Heart left ventricle (tissue), 16 donors: Measurements from ENCODE around the gene DENND1B. TPM values are rescaled to one million over a fixed set of nuclear protein-coding genes. Genes with fewer than 3 reads are reported as not detected.

ENCODE experiments used
- ATAC-seq, 4 donors: fragments of 200-7000 bp; cut with Tn5 transposase; one replicate each; pipeline ENCODE4 v1.9.1; 2020 to 2022; ENCODE audit warnings: moderate library complexity in 4 of 4, mild to moderate bottlenecking in 3 of 4, moderate number of reproducible peaks in 1 of 4
- DNase-seq, 5 donors: peaks; one replicate each; pipeline ENCODE4 v3.0.0-alpha.2; 2020
- H3K27ac ChIP-seq, 12 donors: fragments of 200-600 bp; sonication (generic) in 4 of 12; one replicate each; pipeline versions ENCODE4 v1.5.0 to v1.8.0; 2016 to 2022; ENCODE audit warnings: mild to moderate bottlenecking in 2 of 12
- H3K27me3 ChIP-seq, 9 donors: fragments of 200-600 bp; sonication (generic) in 2 of 9; one replicate each; pipeline versions ENCODE4 v1.5.1 to v1.8.0; 2016 to 2022; ENCODE audit warnings: mild to moderate bottlenecking in 3 of 9
- H3K36me3 ChIP-seq, 9 donors: fragments of 200-600 bp; sonication (generic) in 2 of 9; one replicate each; pipeline versions ENCODE4 v1.5.0 to v1.8.0; 2018 to 2022; ENCODE audit warnings: mild to moderate bottlenecking in 2 of 9
- H3K4me1 ChIP-seq, 12 donors: fragments of 200-600 bp; sonication (generic) in 4 of 12; one replicate each; pipeline versions ENCODE4 v1.5.0 to v1.8.0; 2016 to 2022; ENCODE audit warnings: mild to moderate bottlenecking in 3 of 12
- H3K4me3 ChIP-seq, 12 donors: fragments of 200-600 bp; sonication (generic) in 4 of 12; one replicate each; pipeline versions ENCODE4 v1.5.0 to v1.8.0; 2017 to 2022; ENCODE audit warnings: mild to moderate bottlenecking in 9 of 12, moderate library complexity in 4 of 12
- H3K9me3 ChIP-seq, 12 donors: fragments of 200-600 bp; sonication (generic) in 4 of 12; one replicate each; pipeline versions ENCODE4 v1.5.0 to v1.8.0; 2016 to 2022; ENCODE audit warnings: mild to moderate bottlenecking in 1 of 12
- CTCF ChIP-seq, 12 donors: fragments of 200-600 bp; sonication (generic) in 4 of 12; IDR thresholded peaks; one replicate each; pipeline versions ENCODE4 v1.5.0 to v1.8.0; 2018 to 2022; ENCODE audit warnings: antibody characterized with exemption in 12 of 12, mild to moderate bottlenecking in 5 of 12
- POLR2A ChIP-seq, 2 donors: fragments of 450-650 bp; IDR thresholded peaks; one replicate each; pipeline ENCODE4 v1.6.1; 2017; ENCODE audit warnings: antibody characterized with exemption in 2 of 2, mild to moderate bottlenecking in 2 of 2, moderate library complexity in 2 of 2
- WGBS, 4 donors: extraction: QIAGEN DNeasy Blood & Tissue Kit in 2 of 4; methylation state at CpG; one replicate each; pipeline versions ENCODE4 v1.1.5 to v1.1.7; 2013 to 2018; 5-methylcytosine and 5-hydroxymethylcytosine counted together
- intact Hi-C, 10 donors: fragments of 100-400 bp; cut with DNase I; formaldehyde crosslinking; loops; one replicate each; pipeline versions ENCODE4 v1.11.1 to v1.14.2; 2022
- polyA plus RNA-seq, 2 donors: library from polyadenylated mRNA; stranded (reverse); fragments of 200-250 nt; gene quantifications; one replicate each; pipeline ENCODE4 v1.2.3, GENCODE V29; 2013
- total RNA-seq, 9 donors: library from RNA; depleted of rRNA in 2 of 9; stranded (reverse); fragments of >200 nt in 2 of 9; fragmentation: NEBNext Ultra II Directional in 3 of 9; extraction: Animal tissue kit (Norgen Biotek cat#: 25700) in 3 of 9; gene quantifications; one replicate each; pipeline versions ENCODE4 v1.1.0 to v1.2.4, GENCODE V29; 2016 to 2023
- donor health status: ischemic (EF 13 %, LVEDD 7.1; RV severe dilation, severe dysfunction).
- donor health status: healthy with polysubstance abuse.
- donor health status: DM: no; HTN: yes; CAD: no.
- donor health status: DM: no; HTN: no; CAD: no.
- donor health status: ischemic (EF 25% LVEDD 6.9; RV normal size, moderate dysfunction).
- donor health status: ischemic (EF 25% LVEDD 5.7; RV mildly dilated, moderate dysfunction).
- donor health status: healthy.
- donor health status: DM: yes; HTN: yes; CAD: no.
- donor health status: ischemic (EF 35%, LVEDD 5.7; RV mildly dilated, moderate dysfunction).
- donor health status: nonischemic (EF 11% LVEDD 7.7; RV severe dilation, severe dysfunction).
- donor health status: DM: yes; HTN: yes; CAD: no.
- donor health status: PGD.
- donor health status: ischemic (EF 29% LVEDD 5.4; RV normal size, mild dysfunction).
- donor health status: nonischemic (EF 23%, LVEDD 6.1; RV moderate dilation, normal function).

The DENND1B gene
- total and polyA plus RNA-seq, 11 donors, result 4.0 to 31.4 (median 21.0) TPM

GRCh38 chr1:197486946-197487345 lies 288.3 kb downstream of the DENND1B start:
- Histone ChIP-seq H3K36me3 (no peaks in the 10 kb centered on the region), H3K27me3 (no peaks in the 10 kb centered on the region), H3K4me3 (no peak overlapping the region), H3K27ac (no peak overlapping the region), H3K4me1 (no peaks in the 10 kb centered on the region), H3K9me3 (no peaks in the 10 kb centered on the region)
- intact Hi-C loops, result no loop called here
- peak in 3 of 5 donors; percentile 29 to 58 (median 51) for DNase-seq
- 22 to 55% (median 40%) methylated on average over 2 of the region's 2 CpGs for WGBS, 4 donors
- no peak for TF ChIP-seq CTCF (IDR thresholded peaks at IDR 0.05)
- TF ChIP-seq POLR2A (IDR thresholded peaks at IDR 0.05), result no peak
- peak; percentile 73 to 87 (median 75) for ATAC-seq

- no peaks in the 10 kb centered on the region for H3K9me3 ChIP-seq
- H3K27me3 ChIP-seq, result no peaks in the 10 kb centered on the region
- intact Hi-C loops, result no loop called here
- no peak overlapping the region for H3K27ac ChIP-seq
- no peak for TF ChIP-seq POLR2A (IDR thresholded peaks at IDR 0.05)
- no peak for TF ChIP-seq CTCF (IDR thresholded peaks at IDR 0.05)
- DNase-seq, result no peak
- H3K4me3 ChIP-seq, result no peak overlapping the region
- no peaks in the 10 kb centered on the region for H3K4me1 ChIP-seq
- WGBS, 4 donors, result 44 to 65% (median 58%) methylated on average over 3 of the region's 3 CpGs
- no peaks in the 10 kb centered on the region for H3K36me3 ChIP-seq
- no peak for ATAC-seq
Observed at GRCh38 chr1:197485790-197486189, 289.5 kb downstream of the DENND1B start.

- no peaks in the 10 kb centered on the region for H3K4me1 ChIP-seq
- ATAC-seq, result no peak
- 33 to 44% (median 40%) methylated on average over 4 of the region's 4 CpGs for WGBS, 4 donors
- H3K36me3 ChIP-seq, result no peaks in the 10 kb centered on the region
- no peaks in the 10 kb centered on the region for H3K27me3 ChIP-seq
- intact Hi-C loops, result no loop called here
- H3K27ac ChIP-seq, result no peak overlapping the region
- H3K4me3 ChIP-seq, result no peak overlapping the region
- H3K9me3 ChIP-seq, result no peaks in the 10 kb centered on the region
- TF ChIP-seq POLR2A (IDR thresholded peaks at IDR 0.05) (no peak), CTCF (IDR thresholded peaks at IDR 0.05) (no peak)
- peak in 1 of 5 donors; percentile 25 for DNase-seq
Observed at GRCh38 chr1:197481101-197481500, 294.2 kb downstream of the DENND1B start.

GRCh38 chr1:197480446-197480845 lies 294.8 kb downstream of the DENND1B start:
- intact Hi-C loops, result no loop called here
- ATAC-seq (no peak), DNase-seq (no peak)
- WGBS, 4 donors, result 77 to 81% (median 77%) methylated on average over 6 of the region's 6 CpGs
- Histone ChIP-seq H3K9me3 (no peaks in the 10 kb centered on the region), H3K27me3 (no peaks in the 10 kb centered on the region), H3K27ac (no peak overlapping the region), H3K36me3 (no peaks in the 10 kb centered on the region), H3K4me1 (no peaks in the 10 kb centered on the region), H3K4me3 (no peak overlapping the region)
- TF ChIP-seq CTCF (IDR thresholded peaks at IDR 0.05), result no peak
- no peak for TF ChIP-seq POLR2A (IDR thresholded peaks at IDR 0.05)
